SU-DHL-6 (cell line): Measurements from ENCODE around the gene FAM43A.

ENCODE experiments used
- H2AFZ ChIP-seq: fragments of 200-600 bp; sonication (generic); 2 replicates; pipeline ENCODE4 v1.6.1; 2014; ENCODE audit warnings: low read depth, mild to moderate bottlenecking, moderate library complexity, mixed read lengths, antibody characterized with exemption, low read length; ENCODE audit not compliant: severe bottlenecking
- H3F3A ChIP-seq: fragments of 200-600 bp; shearing (Covaris generic); 2 replicates; pipeline ENCODE4 v1.6.0; 2016; ENCODE audit warnings: antibody characterized with exemption, mild to moderate bottlenecking; ENCODE audit not compliant: insufficient read depth
- H3K27ac ChIP-seq: fragments of 200-600 bp; sonication (generic); 2 replicates; pipeline ENCODE4 v1.5.1; 2016; ENCODE audit warnings: low read depth, mild to moderate bottlenecking, low read length, moderate library complexity, mixed read lengths
- H3K27me3 ChIP-seq: fragments of 200-600 bp; sonication (generic), shearing (Covaris generic); 2 replicates; pipeline ENCODE4 v1.6.0; 2014; ENCODE audit warnings: mild to moderate bottlenecking, low read length
- H3K36me3 ChIP-seq: fragments of 200-600 bp; sonication (generic); 2 replicates; pipeline ENCODE4 v1.6.1; 2014; ENCODE audit warnings: mild to moderate bottlenecking, low read length, mixed read lengths
- H3K4me2 ChIP-seq: fragments of 300-600, 200-600 bp; shearing (Covaris generic), sonication (generic); 2 replicates; pipeline ENCODE4 v1.6.0; 2014; ENCODE audit warnings: low read length, low read depth, mild to moderate bottlenecking; ENCODE audit not compliant: poor library complexity, severe bottlenecking
- H3K4me3 ChIP-seq: fragments of 200-600 bp; sonication (generic); 2 replicates; pipeline ENCODE4 v1.5.1; 2014; ENCODE audit warnings: antibody characterized with exemption, low read length, mild to moderate bottlenecking, mixed read lengths; ENCODE audit not compliant: insufficient read depth, poor library complexity, severe bottlenecking
- H3K79me2 ChIP-seq: fragments of 200-600 bp; sonication (generic); 2 replicates; pipeline ENCODE4 v1.6.1; 2014; ENCODE audit warnings: mild to moderate bottlenecking, low read length, moderate library complexity; ENCODE audit not compliant: insufficient read depth
- H3K9ac ChIP-seq: fragments of 200-600 bp; sonication (generic); 2 replicates; pipeline ENCODE4 v1.7.0; 2014; ENCODE audit warnings: mild to moderate bottlenecking, low read length
- H3K9me2 ChIP-seq: fragments of 200-600 bp; sonication (generic); replicated peaks from 2 replicates; pipeline ENCODE4 v1.6.1; 2014; ENCODE audit warnings: low read length; ENCODE audit not compliant: insufficient read depth
- H3K9me3 ChIP-seq: fragments of 200-600 bp; sonication (generic); 2 replicates; pipeline ENCODE4 v1.6.1; 2014; ENCODE audit warnings: low read length, mixed read lengths; ENCODE audit not compliant: insufficient read depth
- H4K20me1 ChIP-seq: fragments of 200-600 bp; sonication (generic); 2 replicates; pipeline ENCODE4 v1.6.1; 2014; ENCODE audit warnings: low read depth, mild to moderate bottlenecking, antibody characterized with exemption, low read length, moderate library complexity, mixed read lengths
- EZH2phosphoT487 ChIP-seq: fragments of 200-600 bp; sonication (generic), shearing (Covaris generic); conservative IDR thresholded peaks from 2 replicates; pipeline ENCODE4 v1.6.1; 2018; ENCODE audit warnings: mild to moderate bottlenecking, antibody characterized with exemption, low read length, moderate library complexity, mixed read lengths
- TF ChIP-seq, protein P1 (sequence below): fragments of 200-600 bp; sonication (generic); IDR thresholded peaks from one replicate; pipeline ENCODE4 v1.5.1; 2017; ENCODE audit warnings: antibody characterized with exemption, mild to moderate bottlenecking, low read length, moderate library complexity; ENCODE audit not compliant: insufficient read depth, poor library complexity, severe bottlenecking

FAM43A gene

DNA sequence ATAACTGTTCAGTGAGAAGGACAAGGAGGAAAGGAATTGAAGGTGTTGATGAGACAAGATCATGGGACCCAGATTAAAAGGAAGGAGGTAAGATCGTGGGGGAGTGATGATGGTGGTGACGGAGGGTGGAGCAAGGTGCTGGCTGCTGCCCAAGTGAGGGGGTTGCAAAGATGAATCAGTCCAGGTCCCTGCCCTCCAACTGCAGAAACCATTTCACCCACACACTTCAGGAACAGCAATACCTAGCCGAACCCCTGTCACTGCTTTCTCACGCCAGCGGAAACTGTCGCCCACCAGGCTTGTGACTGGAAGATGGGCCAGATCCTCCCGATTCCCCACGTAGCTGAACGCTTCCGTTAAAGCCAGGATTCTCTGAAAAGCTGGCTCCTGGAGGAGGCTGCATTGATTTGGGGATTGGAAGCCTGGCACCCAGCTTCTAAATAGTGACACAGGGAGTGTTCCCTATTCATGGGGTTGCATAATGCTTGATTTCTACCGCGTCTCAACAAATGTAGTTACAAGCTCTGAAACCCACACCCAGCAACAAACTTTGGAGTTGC is 10.5 kb upstream of the FAM43A start:
- Histone ChIP-seq H3K79me2 (peaks cover 19% of the 10 kb centered on the region), H3K27ac (no peak overlapping the region), H3K36me3 (no peaks in the 10 kb centered on the region), H3K9me2 (no peaks in the 10 kb centered on the region), H3K4me2 (no peak overlapping the region), H3K9me3 (no peaks in the 10 kb centered on the region), H3K9ac (no peak overlapping the region), H4K20me1 (peaks cover 10% of the 10 kb centered on the region), H2AFZ (no peak overlapping the region), H3K27me3 (no peaks in the 10 kb centered on the region), H3F3A (no peaks in the 10 kb centered on the region), H3K4me3 (no peak overlapping the region)
- TF ChIP-seq, protein P1, sequence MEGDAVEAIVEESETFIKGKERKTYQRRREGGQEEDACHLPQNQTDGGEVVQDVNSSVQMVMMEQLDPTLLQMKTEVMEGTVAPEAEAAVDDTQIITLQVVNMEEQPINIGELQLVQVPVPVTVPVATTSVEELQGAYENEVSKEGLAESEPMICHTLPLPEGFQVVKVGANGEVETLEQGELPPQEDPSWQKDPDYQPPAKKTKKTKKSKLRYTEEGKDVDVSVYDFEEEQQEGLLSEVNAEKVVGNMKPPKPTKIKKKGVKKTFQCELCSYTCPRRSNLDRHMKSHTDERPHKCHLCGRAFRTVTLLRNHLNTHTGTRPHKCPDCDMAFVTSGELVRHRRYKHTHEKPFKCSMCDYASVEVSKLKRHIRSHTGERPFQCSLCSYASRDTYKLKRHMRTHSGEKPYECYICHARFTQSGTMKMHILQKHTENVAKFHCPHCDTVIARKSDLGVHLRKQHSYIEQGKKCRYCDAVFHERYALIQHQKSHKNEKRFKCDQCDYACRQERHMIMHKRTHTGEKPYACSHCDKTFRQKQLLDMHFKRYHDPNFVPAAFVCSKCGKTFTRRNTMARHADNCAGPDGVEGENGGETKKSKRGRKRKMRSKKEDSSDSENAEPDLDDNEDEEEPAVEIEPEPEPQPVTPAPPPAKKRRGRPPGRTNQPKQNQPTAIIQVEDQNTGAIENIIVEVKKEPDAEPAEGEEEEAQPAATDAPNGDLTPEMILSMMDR: no peak

DNA sequence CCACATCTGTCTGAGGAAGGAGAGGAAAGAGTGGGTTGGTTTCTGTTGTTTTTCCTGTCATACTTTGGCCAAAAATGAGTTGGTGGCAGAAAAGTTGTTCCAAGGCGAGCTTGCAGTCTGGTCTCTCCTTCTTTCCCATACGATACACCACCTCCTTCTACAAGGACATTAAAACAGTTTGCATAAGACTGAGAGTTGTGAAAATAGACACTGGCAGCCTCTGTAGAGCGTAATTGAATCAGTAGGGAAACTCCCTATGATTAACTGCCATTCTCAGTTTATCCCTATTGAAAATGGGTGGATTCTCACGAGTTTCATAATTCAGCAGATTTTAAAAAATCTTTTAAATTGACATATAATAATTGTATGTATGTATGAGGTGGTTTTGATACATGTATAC is 10.0 kb upstream of the FAM43A start:
- no peak overlapping the region for H3K9ac ChIP-seq
- no peaks in the 10 kb centered on the region for H3K9me2 ChIP-seq
- H4K20me1 ChIP-seq: peaks cover 5% of the 10 kb centered on the region; the same call in 1 of the 2 replicates
- peaks cover 13% of the 10 kb centered on the region for H3K79me2 ChIP-seq
- H3K4me2 ChIP-seq: no peak overlapping the region
- no peak overlapping the region for H3K4me3 ChIP-seq
- no peak for TF ChIP-seq EZH2phosphoT487
- TF ChIP-seq, protein P1: no peak
- no peaks in the 10 kb centered on the region for H3F3A ChIP-seq
- H3K36me3 ChIP-seq: no peaks in the 10 kb centered on the region
- no peak overlapping the region for H3K27ac ChIP-seq
- H3K9me3 ChIP-seq: no peaks in the 10 kb centered on the region
- no peaks in the 10 kb centered on the region for H3K27me3 ChIP-seq
- no peak overlapping the region for H2AFZ ChIP-seq

DNA sequence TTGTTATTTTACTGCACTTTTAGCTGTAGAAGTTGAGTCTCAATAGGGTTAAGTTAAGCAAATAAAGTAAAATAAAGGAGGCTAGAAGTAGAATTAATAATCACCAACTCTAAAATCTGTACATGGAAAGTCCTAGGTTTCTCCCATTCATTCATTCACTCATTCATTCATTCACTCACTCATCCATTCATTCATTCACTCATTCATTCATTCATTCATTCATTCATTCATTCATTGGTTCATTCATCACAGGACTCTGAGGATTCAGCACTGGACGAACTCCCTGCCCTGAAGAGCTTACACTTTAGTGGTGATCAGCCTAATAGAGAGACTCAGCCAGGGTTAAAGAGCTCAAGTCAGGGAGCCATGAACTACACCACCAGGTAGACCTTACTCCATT is 9.2 kb upstream of the FAM43A start:
- H3K27ac ChIP-seq: no peak overlapping the region

More for the DNA sequence above, 9.2 kb upstream of the FAM43A start:
- Histone ChIP-seq H3F3A (no peaks in the 10 kb centered on the region), H3K9ac (no peak overlapping the region), H3K79me2 (peaks cover 5% of the 10 kb centered on the region; the same call in 1 of the 2 replicates), H3K4me2 (no peak overlapping the region), H4K20me1 (no peaks in the 10 kb centered on the region), H3K9me3 (no peaks in the 10 kb centered on the region), H2AFZ (no peak overlapping the region), H3K36me3 (no peaks in the 10 kb centered on the region), H3K27me3 (no peaks in the 10 kb centered on the region), H3K9me2 (no peaks in the 10 kb centered on the region), H3K4me3 (no peak overlapping the region)
- no peak for TF ChIP-seq EZH2phosphoT487
- TF ChIP-seq, protein P1: no peak
